Tibial nerve (tissue), 4 donors: Measurements from ENCODE around the gene MRPS18C. TPM values are rescaled to one million over a fixed set of nuclear protein-coding genes. Genes with fewer than 3 reads are reported as not detected.
"Not testable (repeated sequence)": the region's sequence is repeated elsewhere in the genome, so short reads cannot be mapped to it uniquely, and the experiment has no call there.

Experiments
- DNase-seq, 2 donors: peaks; one replicate each; pipeline ENCODE4 v3.0.0-alpha.2; 2019; ENCODE audit warnings: low spot score in 2 of 2
- H3K27ac ChIP-seq, 4 donors: fragments of 200-600 bp; sonication (generic) in 3 of 4; one replicate each; pipeline ENCODE4 v1.5.1; 2017 to 2019; ENCODE audit warnings: mild to moderate bottlenecking in 1 of 4
- H3K27me3 ChIP-seq, 2 donors: fragments of 200-600 bp; sonication (generic) in 1 of 2; one replicate each; pipeline versions ENCODE4 v1.5.1 to v1.6.0; 2017 to 2019
- H3K36me3 ChIP-seq, 3 donors: fragments of 200-600 bp; sonication (generic); one replicate each; pipeline ENCODE4 v1.5.1; 2018 to 2019
- H3K4me1 ChIP-seq, 4 donors: fragments of 200-600 bp; sonication (generic) in 3 of 4; one replicate each; pipeline ENCODE4 v1.5.1; 2017 to 2019
- H3K4me3 ChIP-seq, 4 donors: fragments of 200-600 bp; sonication (generic) in 3 of 4; one replicate each; pipeline ENCODE4 v1.5.1; 2017 to 2019; ENCODE audit warnings: mild to moderate bottlenecking in 1 of 4, moderate library complexity in 1 of 4
- H3K9me3 ChIP-seq, 4 donors: fragments of 200-600 bp; sonication (generic) in 3 of 4; one replicate each; pipeline ENCODE4 v1.5.1; 2017 to 2019
- EP300 ChIP-seq, 2 donors: sonication (generic); formaldehyde crosslinking; IDR thresholded peaks; one replicate each; pipeline ENCODE4 v1.6.1; 2017; ENCODE audit warnings: antibody characterized with exemption in 2 of 2, mild to moderate bottlenecking in 1 of 2
- POLR2A ChIP-seq, 2 donors: fragments of 450-650 bp; IDR thresholded peaks; one replicate each; pipeline ENCODE4 v1.6.1; 2017; ENCODE audit warnings: antibody characterized with exemption in 2 of 2, mild to moderate bottlenecking in 2 of 2, moderate library complexity in 2 of 2
- WGBS, 2 donors: methylation state at CpG; one replicate each; pipeline ENCODE4 v1.1.5; 2018; 5-methylcytosine and 5-hydroxymethylcytosine counted together
- total RNA-seq, 4 donors: library from RNA; depleted of rRNA; stranded (reverse); fragments of >200 nt; gene quantifications; one replicate each; pipeline ENCODE4 v1.1.0, GENCODE V29; 2016
- TF ChIP-seq, protein P1 (sequence below), 5 experiments: fragments of 200-600 bp in 3 of 5; fragments of 450-650 bp in 2 of 5; sonication (generic) in 3 of 5; IDR thresholded peaks; one replicate each; pipeline ENCODE4 v1.5.1; 2016 to 2019; ENCODE audit warnings: antibody characterized with exemption in 5 of 5, mild to moderate bottlenecking in 3 of 5, moderate library complexity in 2 of 5

The MRPS18C gene
- total RNA-seq, 4 donors from 2014 or later: 10.6 to 18.8 (median 15.5) TPM

DNA sequence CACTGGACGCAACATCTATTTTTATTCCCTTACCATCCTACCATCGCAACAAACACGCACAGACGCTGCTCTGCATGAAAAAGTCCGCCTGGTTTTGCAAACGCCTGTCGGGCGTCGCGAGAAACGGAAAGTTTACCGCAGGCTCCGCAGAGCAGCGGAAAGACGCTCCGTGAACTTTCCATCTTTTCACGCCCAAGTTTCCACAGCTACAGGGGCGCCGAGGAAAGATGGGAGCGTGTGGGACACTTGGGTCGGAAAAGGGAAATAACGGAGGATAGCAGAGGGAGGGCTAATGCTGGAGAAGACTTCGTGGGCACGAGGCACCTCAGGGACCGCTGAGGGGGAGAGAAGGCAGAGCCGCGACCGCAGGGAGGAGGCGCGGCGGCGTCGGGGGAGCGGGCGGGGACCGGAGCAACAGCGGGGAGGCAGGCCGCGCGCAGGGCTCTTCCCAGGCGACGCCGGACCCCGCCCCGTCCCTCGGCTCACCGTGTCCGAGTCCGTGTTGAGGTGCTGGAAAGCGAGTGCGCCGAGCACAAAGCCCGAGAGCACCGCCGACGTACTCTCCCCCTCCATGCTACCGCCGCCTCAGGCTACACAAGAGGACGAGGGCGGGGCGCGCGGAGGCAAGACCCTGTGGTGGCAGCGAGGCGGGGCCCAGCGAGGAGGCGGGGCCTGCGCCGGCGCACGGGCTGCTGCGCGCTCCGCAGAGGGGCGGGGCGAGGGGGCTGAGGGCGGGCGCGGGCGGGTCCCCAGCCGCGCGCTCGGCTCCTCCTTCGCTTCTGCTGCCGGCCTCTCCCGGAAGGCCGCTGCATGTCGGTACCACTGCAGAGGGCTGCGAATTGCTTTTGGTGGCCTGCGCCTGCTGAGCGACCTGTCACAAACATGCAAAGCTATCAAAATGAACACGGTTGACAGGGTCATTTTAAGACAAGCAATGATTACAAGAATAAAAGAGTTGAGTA is 28.9 kb downstream of the MRPS18C start, which contains the start of gene ABRAXAS1:
ABRAXAS1 (minus strand) TSS at position 601 of the 962 bp plus-strand sequence; CDS start at position 573, 28 bp downstream.
- peak; percentile 91 to 92 for DNase-seq
- Histone ChIP-seq H3K4me3 (peak within 1 kb of the TSS; percentile 61 to 95 (median 81)), H3K36me3 (peaks cover 0 to 4% (median 0%) of the 10 kb centered on the region in 3 donors), H3K27ac (peak within 1 kb of the TSS; percentile 77 to 96 (median 90)), H3K4me1 (peaks cover 0 to 19% (median 8%) of the 10 kb centered on the region in 4 donors), H3K9me3 (no peaks in the 10 kb centered on the region), H3K27me3 (no peaks in the 10 kb centered on the region)
- WGBS, 2 donors: 0 to 1% methylated on average over 63 to 89 of the region's 93 CpGs
- TF ChIP-seq, protein P1, sequence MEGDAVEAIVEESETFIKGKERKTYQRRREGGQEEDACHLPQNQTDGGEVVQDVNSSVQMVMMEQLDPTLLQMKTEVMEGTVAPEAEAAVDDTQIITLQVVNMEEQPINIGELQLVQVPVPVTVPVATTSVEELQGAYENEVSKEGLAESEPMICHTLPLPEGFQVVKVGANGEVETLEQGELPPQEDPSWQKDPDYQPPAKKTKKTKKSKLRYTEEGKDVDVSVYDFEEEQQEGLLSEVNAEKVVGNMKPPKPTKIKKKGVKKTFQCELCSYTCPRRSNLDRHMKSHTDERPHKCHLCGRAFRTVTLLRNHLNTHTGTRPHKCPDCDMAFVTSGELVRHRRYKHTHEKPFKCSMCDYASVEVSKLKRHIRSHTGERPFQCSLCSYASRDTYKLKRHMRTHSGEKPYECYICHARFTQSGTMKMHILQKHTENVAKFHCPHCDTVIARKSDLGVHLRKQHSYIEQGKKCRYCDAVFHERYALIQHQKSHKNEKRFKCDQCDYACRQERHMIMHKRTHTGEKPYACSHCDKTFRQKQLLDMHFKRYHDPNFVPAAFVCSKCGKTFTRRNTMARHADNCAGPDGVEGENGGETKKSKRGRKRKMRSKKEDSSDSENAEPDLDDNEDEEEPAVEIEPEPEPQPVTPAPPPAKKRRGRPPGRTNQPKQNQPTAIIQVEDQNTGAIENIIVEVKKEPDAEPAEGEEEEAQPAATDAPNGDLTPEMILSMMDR (IDR thresholded peaks at IDR 0.05): peak in 1 of 5 experiments; percentile 32
- TF ChIP-seq EP300 (IDR thresholded peaks at IDR 0.05): peak in 1 of 2 donors; percentile 96
- TF ChIP-seq POLR2A (IDR thresholded peaks at IDR 0.05): peak; percentile 87 to 95

DNA sequence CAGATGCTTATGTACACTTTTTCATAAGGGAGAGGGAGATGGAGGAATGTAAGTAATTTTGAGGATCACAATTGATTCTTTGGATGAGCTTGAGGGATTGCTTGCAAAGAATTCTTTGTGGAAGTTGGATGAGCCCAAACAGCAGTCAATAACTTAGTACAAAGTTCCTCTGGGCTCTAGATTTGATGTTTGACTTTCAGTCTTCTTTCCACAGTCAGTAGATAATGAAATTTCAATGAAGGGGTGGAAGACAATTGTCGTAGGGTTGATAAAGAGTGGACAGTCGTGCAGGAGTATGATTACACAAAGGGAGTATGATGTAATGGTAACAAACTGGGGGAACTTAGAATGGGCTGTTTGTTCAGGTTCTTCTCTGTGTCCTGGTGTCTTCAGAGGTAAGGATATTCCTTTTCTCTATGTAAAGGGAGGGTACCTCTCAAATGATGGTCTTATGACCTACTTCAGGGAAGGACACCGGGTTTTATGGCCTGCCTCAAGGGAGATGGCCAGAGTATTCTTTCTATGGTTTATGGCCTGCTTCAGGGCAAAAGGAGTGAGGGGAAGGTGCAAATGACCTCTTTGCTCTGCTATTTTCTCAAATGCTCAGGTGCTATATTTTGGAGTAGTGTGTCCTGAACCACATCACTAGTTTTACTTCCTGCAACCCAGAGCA is 30.7 kb downstream of the MRPS18C start:
- Histone ChIP-seq H3K27ac (no peak overlapping the region), H3K36me3 (no peaks in the 10 kb centered on the region)

GRCh38 chr4:83489711-83490326 is 34.0 kb downstream of the MRPS18C start:
- no peak overlapping the region for H3K27ac ChIP-seq
- TF ChIP-seq POLR2A (IDR thresholded peaks at IDR 0.05) (no peak), EP300 (IDR thresholded peaks at IDR 0.05) (no peak)
- TF ChIP-seq, protein P1 (IDR thresholded peaks at IDR 0.05): no peak
- 18 to 39% methylated on average over 1 of the region's 1 CpG for WGBS, 2 donors
- H3K4me1 ChIP-seq: peaks cover 0 to 9% (median 5%) of the 10 kb centered on the region in 4 donors
- no peaks in the 10 kb centered on the region for H3K9me3 ChIP-seq
- no peaks in the 10 kb centered on the region for H3K27me3 ChIP-seq
- no peak overlapping the region for H3K4me3 ChIP-seq
- no peaks in the 10 kb centered on the region for H3K36me3 ChIP-seq
- DNase-seq: no peak

More for the DNA sequence above, 30.7 kb downstream of the MRPS18C start:
- 72 to 73% methylated on average over 3 of the region's 3 CpGs for WGBS, 2 donors
- Histone ChIP-seq H3K4me3 (no peak overlapping the region), H3K9me3 (no peaks in the 10 kb centered on the region), H3K4me1 (peaks cover 0 to 19% (median 8%) of the 10 kb centered on the region in 4 donors), H3K27me3 (no peaks in the 10 kb centered on the region)
- DNase-seq: no peak
- TF ChIP-seq EP300 (IDR thresholded peaks at IDR 0.05) (no peak), POLR2A (IDR thresholded peaks at IDR 0.05) (no peak)
- TF ChIP-seq, protein P1 (IDR thresholded peaks at IDR 0.05): no peak

GRCh38 chr4:83490876-83491450 is 35.1 kb downstream of the MRPS18C start:
- H3K27me3 ChIP-seq: no peaks in the 10 kb centered on the region
- no peaks in the 10 kb centered on the region for H3K9me3 ChIP-seq
- no peaks in the 10 kb centered on the region for H3K36me3 ChIP-seq
- H3K4me3 ChIP-seq: no peak overlapping the region
- peaks cover 0 to 3% (median under 1%) of the 10 kb centered on the region in 4 donors for H3K4me1 ChIP-seq
- DNase-seq: no peak
- H3K27ac ChIP-seq: no peak overlapping the region
- TF ChIP-seq, protein P1 (IDR thresholded peaks at IDR 0.05): peak in 4 of 5 experiments; percentile 30 to 70 (median 52)
- TF ChIP-seq POLR2A (IDR thresholded peaks at IDR 0.05) (no peak), EP300 (IDR thresholded peaks at IDR 0.05) (no peak)
- 3 to 7% methylated on average over 1 of the region's 1 CpG for WGBS, 2 donors

DNA sequence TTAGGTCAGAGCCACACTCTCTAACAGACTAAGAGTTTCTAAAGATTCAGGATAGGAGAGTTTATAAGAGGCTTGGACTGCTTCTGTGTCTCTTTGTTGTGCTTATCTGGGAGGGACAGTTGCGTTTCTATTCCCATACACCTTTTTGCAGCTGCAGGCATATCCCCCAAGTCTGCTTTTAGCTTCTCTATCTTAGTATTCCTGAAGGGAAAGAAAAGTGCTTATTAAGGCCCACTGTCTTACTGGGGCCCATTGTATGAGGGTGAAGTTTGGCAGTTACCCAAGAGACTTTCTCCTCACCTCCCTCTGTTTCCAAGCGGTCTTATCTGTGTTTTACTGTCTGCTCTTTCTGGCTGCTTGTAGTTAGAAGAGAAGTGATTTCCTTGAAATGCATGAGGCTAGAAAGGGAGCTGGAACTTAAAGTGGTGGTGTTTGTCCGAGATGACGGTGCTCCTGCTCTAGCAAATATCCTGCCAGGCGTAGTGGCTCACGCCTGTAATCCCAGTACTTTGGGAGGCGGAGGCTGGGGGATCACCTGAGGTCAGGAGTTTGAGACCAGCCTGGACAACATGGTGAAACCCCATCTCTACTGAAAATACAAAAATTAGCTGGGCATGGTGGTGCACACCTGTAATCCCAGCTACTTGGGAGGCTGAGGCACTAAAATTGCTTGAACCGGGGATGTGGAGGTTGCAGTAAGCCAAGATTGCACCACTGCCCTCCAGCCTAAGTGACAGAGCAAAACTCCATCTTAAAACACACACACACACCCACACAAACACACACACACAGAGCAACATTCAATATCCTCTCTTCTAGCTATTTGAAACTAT is 40.4 kb downstream of the MRPS18C start:
- H3K27ac ChIP-seq, H3K9me3 ChIP-seq, H3K36me3 ChIP-seq, H3K4me3 ChIP-seq, H3K4me1 ChIP-seq, DNase-seq, H3K27me3 ChIP-seq: not testable (repeated sequence)
- WGBS, 2 donors: 78 to 86% methylated on average over 8 of the region's 8 CpGs
